NCI-H2171 treated with DMSO at 0.1 percent for 48 hours (cell line): Measurements from ENCODE around the gene SPOCK1.

ENCODE experiments used
- DNase-seq: peaks from one replicate; lab custom pipeline; 2025; lab: John Stamatoyannopoulos, UW

The SPOCK1 gene

DNA sequence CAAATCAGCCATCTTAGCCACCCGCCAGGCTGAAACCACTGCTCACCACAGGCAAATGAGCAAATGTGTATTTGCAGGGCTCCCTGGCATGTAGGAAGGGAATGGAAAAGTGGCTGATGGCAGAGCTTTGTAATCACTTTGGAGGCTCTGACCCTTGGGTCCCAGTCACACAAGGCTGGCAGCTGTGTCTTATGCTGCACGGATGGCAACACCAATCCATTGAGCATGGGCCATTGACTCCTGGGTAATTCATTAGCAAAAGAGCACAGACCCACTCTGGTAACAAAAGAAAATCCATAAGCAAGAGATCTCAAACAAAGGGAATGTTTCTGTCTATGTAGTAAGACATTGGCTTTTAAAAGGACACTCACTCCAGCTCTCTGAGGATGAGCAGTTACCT, 57.6 kb downstream of the SPOCK1 start:
- no peak for DNase-seq

DNA sequence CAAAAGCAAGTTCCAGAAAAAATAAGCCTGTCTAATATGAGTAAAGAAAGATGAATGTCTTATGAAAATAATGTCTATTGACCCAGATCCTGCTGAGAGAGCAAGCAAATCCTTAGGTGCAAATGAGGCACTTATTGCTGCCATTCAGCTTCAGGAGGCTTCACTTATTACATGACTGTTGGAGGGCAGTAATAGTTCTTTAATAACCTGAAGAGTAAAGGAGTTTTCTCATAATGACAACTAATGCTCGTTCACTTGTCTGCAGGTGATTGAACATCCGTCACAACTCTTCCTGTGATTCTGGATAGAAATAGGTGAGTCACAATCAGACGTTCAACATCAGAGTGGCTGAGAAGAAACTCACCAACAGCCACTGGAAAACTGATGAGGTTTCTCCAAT, 58.3 kb downstream of the SPOCK1 start:
- DNase-seq: no peak

DNA sequence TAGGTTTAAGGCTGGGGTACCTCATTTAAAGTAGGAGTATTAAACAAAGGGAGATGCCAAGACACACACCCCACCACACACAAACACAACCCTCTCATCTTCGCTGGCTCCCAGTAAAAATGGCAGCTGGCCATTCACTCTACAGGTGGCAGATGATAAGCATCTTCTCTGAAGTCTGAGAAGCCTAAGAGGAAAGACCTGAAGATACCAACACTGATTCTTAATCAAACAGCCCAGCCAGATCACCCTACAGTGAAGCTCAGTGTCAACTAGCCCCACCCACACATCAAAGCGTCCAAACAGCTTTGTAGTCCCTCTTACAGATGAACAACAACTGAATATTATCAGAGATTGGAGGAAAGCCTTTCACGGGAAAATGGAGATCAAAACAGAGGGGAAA, 59.5 kb downstream of the SPOCK1 start:
- DNase-seq: no peak

DNA sequence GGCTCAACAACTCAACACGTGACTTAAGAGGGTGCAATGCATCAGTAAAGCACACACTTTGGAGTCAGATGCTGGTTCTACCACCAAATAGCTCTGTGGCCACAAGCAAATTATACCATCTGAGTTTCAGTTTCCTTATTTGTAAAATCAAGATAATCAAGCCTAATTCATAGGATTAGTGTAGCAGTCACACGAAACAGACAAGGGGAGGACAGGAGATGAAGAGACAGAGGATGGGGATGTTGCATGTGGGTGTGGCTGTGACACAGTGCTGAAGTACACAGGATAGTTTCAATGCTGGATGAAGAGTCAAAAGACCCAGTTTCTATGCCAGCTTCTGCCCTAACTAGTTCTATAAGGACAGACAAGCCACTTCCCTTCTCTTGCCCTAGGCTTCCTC, 60.2 kb downstream of the SPOCK1 start:
- DNase-seq: no peak

DNA sequence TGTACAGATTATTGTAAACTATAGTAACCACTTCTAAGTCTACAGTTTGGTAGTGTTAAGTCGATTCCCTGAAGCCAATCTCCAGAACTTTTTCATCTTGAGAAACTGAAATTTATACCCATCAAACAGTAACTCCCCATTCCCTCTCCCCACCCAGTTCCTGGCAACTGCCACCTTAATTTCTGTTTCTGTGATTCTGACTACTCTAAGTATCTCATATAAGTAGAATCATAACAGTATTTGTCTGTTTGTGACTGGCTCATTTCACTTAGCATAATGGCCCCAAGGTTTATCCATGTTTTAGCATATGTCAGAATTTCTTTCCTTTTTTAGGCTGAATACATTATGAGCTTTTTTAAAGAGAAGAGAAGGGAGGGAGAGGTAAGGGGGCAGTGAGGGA, 61.4 kb downstream of the SPOCK1 start:
- no peak for DNase-seq

DNA sequence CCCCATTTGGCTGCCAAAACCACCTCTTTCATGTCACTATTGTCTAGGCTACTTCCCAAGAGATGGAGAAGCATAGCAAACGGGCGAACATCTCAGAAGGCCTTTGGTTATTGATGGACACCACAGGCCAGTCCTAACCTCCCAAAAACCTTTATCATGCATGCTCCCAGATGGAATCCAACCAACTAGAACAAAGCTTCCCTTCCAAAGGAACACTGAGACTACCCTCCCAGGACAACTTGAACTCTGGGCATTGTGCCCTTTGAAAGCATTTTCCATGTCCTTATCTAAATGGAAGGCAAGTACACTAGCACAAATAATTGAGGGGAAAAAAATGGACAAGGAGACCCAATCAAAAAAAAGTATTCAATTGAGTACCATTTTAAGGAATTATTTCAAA, 65.6 kb downstream of the SPOCK1 start:
- no peak for DNase-seq

DNA sequence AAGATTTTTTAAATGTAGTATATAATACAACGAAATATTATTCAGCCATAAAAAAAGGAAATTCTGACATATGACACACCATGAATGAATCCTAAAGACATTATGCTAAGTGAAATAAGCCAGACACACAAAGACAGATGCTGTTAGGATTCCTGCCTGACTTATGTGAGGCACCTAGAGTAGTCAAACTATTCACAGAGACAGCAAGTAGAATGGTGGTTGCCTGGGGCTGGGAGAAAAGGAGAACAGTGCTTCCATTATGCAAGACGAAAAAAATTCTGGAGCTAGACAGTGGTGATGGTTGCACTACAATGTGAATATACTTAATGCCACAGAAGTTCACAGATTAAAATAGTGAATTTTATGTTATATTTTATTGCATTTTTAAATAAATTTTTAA, 66.8 kb downstream of the SPOCK1 start:
- no peak for DNase-seq

DNA sequence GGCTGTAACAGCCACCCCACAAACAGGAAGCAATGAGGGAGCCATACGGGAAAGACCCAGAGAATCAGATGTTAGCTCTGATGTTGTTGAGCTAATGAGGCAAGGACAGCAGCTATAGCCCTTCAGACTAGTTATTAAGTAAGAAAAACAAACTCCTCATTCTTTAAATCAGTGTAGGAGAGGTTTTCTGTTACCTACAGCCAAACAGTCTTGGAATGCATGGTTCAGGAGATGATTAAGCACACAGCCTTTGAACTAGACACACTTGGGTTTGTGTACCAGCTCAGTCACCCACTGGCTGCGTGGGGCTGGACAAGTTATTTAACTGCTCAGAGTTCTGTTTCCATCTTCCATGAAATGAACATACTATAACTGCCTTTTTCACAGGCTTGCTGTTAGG, 68.1 kb downstream of the SPOCK1 start:
- DNase-seq: no peak

DNA sequence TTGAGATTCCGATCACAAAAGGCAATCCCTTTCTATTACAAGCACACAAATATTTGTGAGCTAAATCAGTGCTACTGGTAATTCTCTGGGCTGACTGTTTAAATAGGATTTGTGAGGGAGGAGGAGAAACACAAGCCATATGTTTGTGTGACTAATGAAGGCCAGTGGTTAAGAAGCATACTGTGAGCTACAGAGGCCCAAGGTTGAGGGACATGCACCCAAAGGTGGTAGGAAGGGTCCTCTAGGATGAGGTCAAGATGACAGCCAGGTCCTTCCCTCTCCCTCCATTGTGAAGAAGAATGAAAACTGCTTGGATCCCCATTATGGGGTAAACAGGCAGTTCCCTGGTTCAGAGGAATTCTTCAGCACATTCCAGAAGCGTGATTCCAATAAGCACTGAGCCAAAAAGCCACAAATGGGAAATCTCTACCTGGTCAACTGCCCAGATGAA, 83.9 kb downstream of the SPOCK1 start:
- no peak for DNase-seq

DNA sequence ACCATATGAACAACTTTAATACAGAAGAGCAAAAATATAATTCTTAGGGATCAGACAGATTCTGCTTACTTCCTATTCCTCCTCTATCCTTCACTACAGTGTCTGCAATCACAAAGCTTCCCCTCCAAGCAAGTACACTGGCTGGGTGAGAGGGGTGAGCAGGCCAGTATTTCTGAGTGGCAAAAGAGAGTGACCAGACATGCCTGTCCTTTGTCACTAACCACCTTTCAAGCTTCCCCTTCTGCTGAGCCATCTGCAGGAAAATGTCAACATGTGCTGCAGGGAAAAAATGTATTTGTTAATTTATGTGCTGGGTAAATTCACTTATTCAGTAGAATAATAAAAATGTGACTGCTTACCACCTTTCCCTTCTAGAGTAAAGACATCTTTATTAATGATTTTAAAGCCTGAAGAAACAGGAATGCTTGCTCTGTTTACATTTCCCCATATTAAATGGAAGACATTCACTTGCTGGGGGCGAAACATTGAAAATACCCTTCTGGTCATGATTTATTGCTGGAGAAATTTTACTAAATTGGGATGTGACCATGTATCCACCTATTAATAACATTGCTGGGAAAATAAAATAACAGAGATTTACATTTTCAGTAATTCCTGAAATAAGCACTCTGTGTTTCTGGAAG, 84.9 kb downstream of the SPOCK1 start:
- no peak for DNase-seq

DNA sequence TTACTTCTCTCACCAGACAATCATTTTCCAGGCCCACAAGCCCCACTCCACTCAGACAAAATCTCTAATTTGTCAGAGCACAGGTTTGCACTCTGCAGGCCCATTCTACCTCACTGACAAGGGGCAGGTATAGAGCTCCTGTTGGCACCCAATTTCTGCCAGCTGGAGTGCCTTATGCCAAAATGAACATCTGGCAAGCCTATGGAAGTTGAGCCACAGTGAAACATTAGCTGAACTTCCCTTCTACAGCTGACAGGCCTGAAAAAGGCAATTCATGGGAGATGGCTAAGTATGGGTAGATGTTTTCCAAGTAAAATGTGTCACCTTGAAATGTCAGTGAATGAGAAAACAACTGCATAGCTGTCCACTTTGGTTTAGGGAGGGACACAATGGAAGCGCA, 87.0 kb downstream of the SPOCK1 start:
- peak; percentile 43 for DNase-seq

DNA sequence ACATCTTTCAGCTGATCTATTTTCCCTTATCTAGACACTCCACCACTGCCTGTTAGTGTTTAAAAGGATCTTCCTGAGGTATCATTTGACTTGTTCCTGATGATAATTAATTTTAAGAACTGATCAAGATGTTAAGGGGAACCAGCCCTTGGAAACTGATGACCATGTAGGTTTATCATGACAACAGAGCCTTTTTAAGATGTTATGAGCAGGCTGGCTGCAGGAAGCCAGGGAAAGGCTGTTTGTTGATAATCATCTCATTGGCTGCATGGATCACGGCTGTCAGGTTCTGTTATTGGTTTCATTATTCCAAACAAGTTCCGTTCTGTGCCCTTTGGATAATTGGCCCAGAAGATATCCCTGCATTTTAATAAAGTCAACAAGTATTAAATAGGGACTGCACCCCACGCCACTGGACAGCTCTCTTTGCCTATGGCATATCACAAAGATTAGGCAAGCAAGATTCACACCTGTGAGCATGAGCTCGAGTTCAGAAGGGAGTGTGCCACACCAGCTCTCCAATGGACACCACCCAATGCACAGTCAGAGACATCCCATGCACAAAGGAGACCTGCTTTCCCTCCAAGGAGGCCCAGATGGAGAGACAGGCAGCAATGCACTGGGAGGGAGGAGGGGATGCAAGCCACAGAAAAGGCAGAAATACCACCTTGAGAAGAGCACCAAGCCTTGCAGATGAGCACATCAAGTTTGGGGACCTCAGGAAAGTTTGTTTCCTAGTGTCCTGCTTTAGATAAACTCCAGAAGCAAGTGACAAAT, 88.7 kb downstream of the SPOCK1 start:
- DNase-seq: no peak

DNA sequence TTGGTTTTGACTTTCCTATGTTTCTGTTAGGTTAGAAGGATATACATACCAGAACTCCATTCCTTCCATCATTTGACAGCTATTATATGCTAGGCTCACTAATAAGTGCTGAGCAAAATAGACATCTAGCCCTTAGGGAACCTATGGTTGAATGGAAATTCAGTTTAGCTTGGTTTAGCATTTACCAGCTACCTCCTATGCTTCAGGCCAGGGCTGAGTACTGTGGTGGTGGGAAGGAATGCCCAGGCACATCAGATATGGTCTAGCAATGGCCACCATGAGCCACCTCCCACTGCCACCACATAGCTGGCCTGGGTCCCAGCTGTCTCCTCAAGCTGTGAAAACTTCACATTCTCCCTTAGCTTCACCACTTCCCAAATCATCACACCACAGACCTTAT, 89.4 kb downstream of the SPOCK1 start:
- no peak for DNase-seq

DNA sequence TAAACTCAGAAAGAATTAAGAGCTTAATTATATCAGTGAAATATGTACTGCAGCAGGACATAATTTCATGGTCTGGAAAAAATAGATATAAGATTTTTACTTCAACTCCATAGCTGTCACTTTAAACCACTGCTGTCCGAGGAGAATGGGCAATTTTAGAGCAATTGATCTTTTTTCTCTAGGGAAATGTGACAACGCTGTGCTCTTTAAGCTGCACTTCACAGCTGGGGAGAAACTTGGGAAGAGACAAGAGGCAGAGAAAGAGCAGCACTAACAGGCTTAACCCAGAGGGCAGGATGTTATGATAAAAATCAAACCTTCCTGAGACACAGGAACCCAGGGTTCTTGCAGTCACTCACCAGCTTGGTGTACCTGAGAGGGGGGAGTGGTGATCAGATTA, 92.0 kb downstream of the SPOCK1 start:
- DNase-seq: no peak

DNA sequence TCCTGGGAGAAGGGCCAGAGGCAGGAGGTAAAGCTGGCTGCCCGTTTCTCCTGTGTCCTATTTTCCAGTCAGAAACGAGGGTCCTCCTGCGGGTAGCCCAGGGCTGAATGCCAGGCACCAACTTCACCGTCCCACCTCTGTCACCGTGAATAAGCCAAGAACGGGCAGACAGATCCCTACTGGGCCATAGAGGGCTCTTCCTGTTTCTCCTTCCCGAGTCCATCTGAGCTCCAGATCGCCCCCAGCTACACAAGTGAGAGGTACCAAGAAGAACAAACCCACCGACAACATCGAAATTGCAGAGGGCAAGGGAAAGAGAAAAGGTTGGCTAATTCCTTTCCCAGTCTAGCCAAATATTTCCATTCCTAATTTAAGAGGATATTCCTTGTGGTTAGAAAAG, 93.7 kb downstream of the SPOCK1 start:
- no peak for DNase-seq

DNA sequence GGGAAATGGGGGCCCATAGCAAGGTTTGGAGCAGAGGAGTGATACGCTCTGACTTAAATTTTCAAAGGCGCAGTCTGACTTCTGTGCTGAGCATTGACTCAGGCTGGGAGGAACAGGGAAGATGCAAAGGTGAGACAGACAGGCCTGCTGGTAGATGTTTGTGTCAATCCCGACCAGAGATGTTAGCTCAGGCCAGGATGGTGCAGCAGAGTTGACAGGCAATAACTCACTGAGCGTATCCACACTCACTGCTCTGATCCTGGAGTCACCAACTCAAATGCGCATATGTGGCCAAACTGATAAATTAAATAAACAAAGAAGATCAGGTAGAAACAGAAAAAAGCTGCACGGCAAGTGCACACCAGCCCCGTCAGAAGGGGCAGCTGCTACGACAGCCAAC, 95.3 kb downstream of the SPOCK1 start:
- DNase-seq: no peak

DNA sequence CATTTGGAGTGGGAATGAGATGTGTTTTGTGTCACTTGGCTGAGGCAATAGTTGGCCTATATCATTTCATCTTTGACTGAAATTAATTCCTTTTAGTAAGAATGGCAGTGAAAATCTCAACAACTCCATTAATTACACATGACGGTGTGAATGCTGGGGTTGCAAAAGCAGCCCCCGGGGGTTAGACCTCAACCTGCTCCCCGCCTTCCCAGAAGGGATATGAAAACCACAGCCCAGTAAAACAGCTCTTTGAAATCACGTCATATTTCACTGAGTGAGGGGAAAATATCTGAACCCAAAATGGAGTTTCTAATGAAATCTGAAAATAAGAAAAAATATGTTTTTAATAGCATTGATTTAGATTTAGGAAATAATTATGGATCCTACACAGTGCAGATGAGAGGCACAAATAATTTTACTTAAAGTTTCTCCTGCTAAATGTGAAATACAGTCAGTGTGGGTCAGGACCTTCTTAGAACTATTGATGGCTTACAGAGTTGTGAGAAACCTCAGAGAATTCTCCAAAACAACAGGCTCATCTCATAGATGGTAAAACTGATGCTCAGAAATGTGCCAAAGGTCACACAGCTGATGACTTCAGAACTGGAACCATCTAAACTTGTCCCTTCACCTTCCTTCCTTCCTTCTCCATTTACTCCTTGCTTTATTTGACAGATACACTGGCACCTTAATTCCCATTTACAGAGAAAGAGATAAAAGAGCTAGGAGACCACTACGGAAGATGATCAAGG, 96.5 kb downstream of the SPOCK1 start:
- no peak for DNase-seq

DNA sequence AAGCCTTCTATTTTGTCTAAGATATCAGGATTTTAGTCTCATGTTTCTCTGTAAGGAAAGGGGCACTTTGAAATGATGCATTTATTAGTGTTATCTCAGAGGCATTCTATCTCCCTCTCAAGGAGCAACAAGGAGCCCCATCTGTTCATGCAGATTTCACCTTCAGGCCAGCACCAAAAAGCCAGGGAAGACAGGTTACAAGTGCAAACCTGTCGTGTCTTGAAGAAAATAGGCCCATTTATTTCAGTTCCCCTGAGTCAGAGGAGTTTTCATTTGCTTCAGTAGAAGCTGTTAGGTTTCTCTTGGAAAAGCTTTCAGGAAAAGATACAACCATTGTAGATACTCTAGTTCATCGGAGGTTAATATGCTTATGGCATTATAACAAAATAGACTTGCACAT, 97.2 kb downstream of the SPOCK1 start:
- peak; percentile 77 for DNase-seq

DNA sequence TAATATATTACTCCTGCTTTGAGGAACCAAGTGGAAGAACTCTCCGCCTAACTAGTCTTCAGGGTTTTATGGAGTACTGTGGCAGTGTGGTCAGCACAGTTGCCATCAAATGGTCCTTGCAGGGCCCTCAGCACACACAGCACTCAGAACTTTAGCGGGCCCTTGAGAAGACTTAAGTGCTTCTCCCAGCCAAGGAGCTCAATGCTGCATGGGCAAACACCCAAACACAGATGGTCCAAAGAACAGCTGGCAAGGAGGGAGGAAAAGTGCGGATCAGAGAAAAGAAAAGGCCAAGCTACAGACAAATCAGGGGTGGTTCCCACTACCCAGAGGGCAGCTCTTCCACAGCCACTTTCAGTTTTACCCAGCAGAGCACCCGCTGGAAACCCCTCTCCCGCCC, 98.6 kb downstream of the SPOCK1 start:
- DNase-seq: peak; percentile 12

DNA sequence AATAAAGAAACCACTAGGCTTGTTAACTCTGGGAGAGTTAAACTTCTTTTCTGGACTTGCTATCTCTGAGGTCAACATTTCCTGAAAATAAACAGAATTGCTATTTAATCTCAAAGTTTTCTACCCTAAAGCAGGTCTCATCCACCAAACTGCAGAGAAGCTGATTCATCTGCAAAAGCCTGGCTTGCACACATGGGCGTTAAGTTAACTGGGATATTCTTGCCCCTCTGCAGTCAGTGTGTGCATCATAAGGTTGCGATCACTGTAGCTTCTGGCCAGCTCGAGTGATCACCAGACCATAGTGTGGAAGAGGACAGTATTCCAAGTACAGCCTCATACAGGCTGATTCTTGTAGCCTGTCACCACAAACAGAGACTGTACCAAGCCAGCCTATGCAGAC, 99.2 kb downstream of the SPOCK1 start:
- DNase-seq: no peak

DNA sequence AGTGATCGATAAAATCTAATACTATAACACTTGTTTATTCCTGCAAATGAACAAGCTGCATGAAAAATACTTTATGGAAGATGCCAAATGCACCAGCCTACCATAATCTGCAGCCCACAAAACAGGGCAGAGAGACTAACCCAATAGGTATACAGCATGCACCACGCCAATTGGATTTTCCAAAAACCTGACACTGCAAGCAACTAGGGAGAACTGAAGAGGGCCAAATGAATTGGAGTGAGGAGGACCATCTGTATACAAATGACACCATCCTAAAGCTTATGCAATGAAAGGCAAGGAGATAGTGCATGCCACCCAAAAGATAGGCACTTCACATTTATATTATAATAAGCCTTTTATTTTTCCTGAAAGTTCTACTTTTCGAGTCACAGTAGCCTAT, 100.4 kb downstream of the SPOCK1 start:
- DNase-seq: no peak

DNA sequence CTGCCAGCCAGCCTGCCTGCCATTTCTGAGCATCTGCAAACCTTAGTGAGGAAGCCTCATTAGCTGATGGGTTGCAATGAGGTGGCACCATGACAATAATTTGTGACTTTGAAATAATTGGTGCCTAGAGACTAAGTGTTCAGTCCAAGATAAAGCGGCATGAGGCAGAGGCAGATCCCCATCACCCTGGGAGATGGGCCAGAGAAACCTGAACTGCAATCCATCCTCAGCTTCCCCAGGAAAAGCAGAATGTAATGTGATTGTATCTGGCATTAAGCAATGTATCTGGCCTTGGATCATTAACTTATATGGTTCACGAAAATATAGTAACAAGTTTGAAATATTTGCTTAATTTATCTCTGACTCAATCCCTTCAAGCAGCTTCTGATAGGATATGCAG, 101.0 kb downstream of the SPOCK1 start:
- DNase-seq: no peak
